ENCODE results near the gene SNX32. TPM values are rescaled to one million over a fixed set of nuclear protein-coding genes. Genes with fewer than 3 reads are reported as not detected.

Gene SNX32
- total and polyA plus RNA-seq, 5 donors = 0.20 to 0.88 (median 0.34) TPM; not detected in 1

- WGBS = 73% methylated on average over 9 of the region's 9 CpGs
- Histone ChIP-seq H3K27me3 (ENCODE audit: control insufficient read depth, insufficient read depth) (no peaks in the 10 kb centered on the region), H3K4me3 (ENCODE audit: low read length) (no peak overlapping the region), H3K27ac (ENCODE audit: low read length) (no peak overlapping the region), H3K9me3 (ENCODE audit: control insufficient read depth, low read length) (no peaks in the 10 kb centered on the region), H3K4me1 (ENCODE audit: control insufficient read depth, insufficient read depth, low read length) (peaks cover 2% of the 10 kb centered on the region)
- intact Hi-C loops (cut with DNase I) = no loop called here
- DNase-seq (peak; percentile 8 to 46 (median 46)), ATAC-seq (no peak)
Measured at GRCh38 chr11:65865550-65866172, 31.9 kb downstream of the SNX32 start.

- peak; percentile 17 to 60 (median 57) for DNase-seq
- no peaks in the 10 kb centered on the region for H3K9me3 ChIP-seq (ENCODE audit: control insufficient read depth, low read length)
- ATAC-seq = no peak
- WGBS = 80% methylated on average over 21 of the region's 21 CpGs
- H3K4me3 ChIP-seq (ENCODE audit: low read length) = no peak overlapping the region
- intact Hi-C loops (cut with DNase I) = no loop called here
- no peaks in the 10 kb centered on the region for H3K27me3 ChIP-seq (ENCODE audit: control insufficient read depth, insufficient read depth)
- H3K27ac ChIP-seq (ENCODE audit: low read length) = no peak overlapping the region
- peaks cover 5% of the 10 kb centered on the region for H3K4me1 ChIP-seq (ENCODE audit: control insufficient read depth, insufficient read depth, low read length)
Measured at GRCh38 chr11:65866509-65867283, 32.9 kb downstream of the SNX32 start.

GRCh38 chr11:65867284-65868071, 33.7 kb downstream of the SNX32 start:
- H3K27me3 ChIP-seq (ENCODE audit: control insufficient read depth, insufficient read depth) = no peaks in the 10 kb centered on the region
- intact Hi-C loops (cut with DNase I) = no loop called here
- H3K4me1 ChIP-seq (ENCODE audit: control insufficient read depth, insufficient read depth, low read length) = peaks cover 5% of the 10 kb centered on the region
- peak; percentile 28 to 78 (median 75) for DNase-seq
- no peak for ATAC-seq
- WGBS = 54% methylated on average over 29 of the region's 29 CpGs
- no peaks in the 10 kb centered on the region for H3K9me3 ChIP-seq (ENCODE audit: control insufficient read depth, low read length)
- no peak overlapping the region for H3K4me3 ChIP-seq (ENCODE audit: low read length)
- H3K27ac ChIP-seq (ENCODE audit: low read length) = no peak overlapping the region

GRCh38 chr11:65868076-65868667, 34.4 kb downstream of the SNX32 start:
- Histone ChIP-seq H3K4me1 (ENCODE audit: control insufficient read depth, insufficient read depth, low read length) (peaks cover 5% of the 10 kb centered on the region), H3K27me3 (ENCODE audit: control insufficient read depth, insufficient read depth) (no peaks in the 10 kb centered on the region), H3K4me3 (ENCODE audit: low read length) (no peak overlapping the region), H3K27ac (ENCODE audit: low read length) (no peak overlapping the region), H3K9me3 (ENCODE audit: control insufficient read depth, low read length) (no peaks in the 10 kb centered on the region)
- DNase-seq (peak; percentile 25 to 66 (median 64)), ATAC-seq (no peak)
- WGBS = 84% methylated on average over 19 of the region's 19 CpGs
- intact Hi-C loops (cut with DNase I) = no loop called here

GRCh38 chr11:65868907-65869306, 35.1 kb downstream of the SNX32 start:
- peak in 1 of 3 donors; percentile 25 for DNase-seq
- Histone ChIP-seq H3K27ac (ENCODE audit: low read length) (no peak overlapping the region), H3K4me3 (ENCODE audit: low read length) (no peak overlapping the region), H3K27me3 (ENCODE audit: control insufficient read depth, insufficient read depth) (no peaks in the 10 kb centered on the region), H3K9me3 (ENCODE audit: control insufficient read depth, low read length) (no peaks in the 10 kb centered on the region), H3K4me1 (ENCODE audit: control insufficient read depth, insufficient read depth, low read length) (peaks cover 5% of the 10 kb centered on the region)
- intact Hi-C loops (cut with DNase I) = no loop called here
- no peak for ATAC-seq
- 95% methylated on average over 3 of the region's 3 CpGs for WGBS

- no peak overlapping the region for H3K27ac ChIP-seq (ENCODE audit: low read length)
- H3K9me3 ChIP-seq (ENCODE audit: control insufficient read depth, low read length) = no peaks in the 10 kb centered on the region
- H3K4me3 ChIP-seq (ENCODE audit: low read length) = no peak overlapping the region
- no peaks in the 10 kb centered on the region for H3K27me3 ChIP-seq (ENCODE audit: control insufficient read depth, insufficient read depth)
- DNase-seq (peak; percentile 18 to 65 (median 50)), ATAC-seq (no peak)
- 82% methylated on average over 24 of the region's 24 CpGs for WGBS
- intact Hi-C loops (cut with DNase I) = no loop called here
- H3K4me1 ChIP-seq (ENCODE audit: control insufficient read depth, insufficient read depth, low read length) = peaks cover 5% of the 10 kb centered on the region
Measured at GRCh38 chr11:65869643-65870306, 36.0 kb downstream of the SNX32 start.

GRCh38 chr11:65870307-65870658, 36.5 kb downstream of the SNX32 start:
- no peak overlapping the region for H3K4me3 ChIP-seq (ENCODE audit: low read length)

GRCh38 chr11:65870706-65871681, 37.2 kb downstream of the SNX32 start:
- WGBS = 55% methylated on average over 24 of the region's 24 CpGs
- peak overlapping the region; percentile 46 for H3K27ac ChIP-seq (ENCODE audit: low read length)
- ATAC-seq = no peak
- intact Hi-C loops (cut with DNase I) = no loop called here
- H3K27me3 ChIP-seq (ENCODE audit: control insufficient read depth, insufficient read depth) = no peaks in the 10 kb centered on the region
- H3K9me3 ChIP-seq (ENCODE audit: control insufficient read depth, low read length) = no peaks in the 10 kb centered on the region
- peak; percentile 47 to 77 (median 75) for DNase-seq
- H3K4me3 ChIP-seq (ENCODE audit: low read length) = no peak overlapping the region
- peaks cover 5% of the 10 kb centered on the region for H3K4me1 ChIP-seq (ENCODE audit: control insufficient read depth, insufficient read depth, low read length)

More at GRCh38 chr11:65870307-65870658, 36.5 kb downstream of the SNX32 start:
- WGBS = 69% methylated on average over 11 of the region's 11 CpGs
- no peaks in the 10 kb centered on the region for H3K9me3 ChIP-seq (ENCODE audit: control insufficient read depth, low read length)
- H3K27ac ChIP-seq (ENCODE audit: low read length) = no peak overlapping the region
- no peaks in the 10 kb centered on the region for H3K27me3 ChIP-seq (ENCODE audit: control insufficient read depth, insufficient read depth)
- ATAC-seq = no peak
- H3K4me1 ChIP-seq (ENCODE audit: control insufficient read depth, insufficient read depth, low read length) = peaks cover 5% of the 10 kb centered on the region
- intact Hi-C loops (cut with DNase I) = no loop called here
- DNase-seq = peak; percentile 17 to 58 (median 42)

- peak overlapping the region; percentile 79 for H3K4me3 ChIP-seq (ENCODE audit: low read length)
- H3K4me1 ChIP-seq (ENCODE audit: control insufficient read depth, insufficient read depth, low read length) = peaks cover 5% of the 10 kb centered on the region
- intact Hi-C loops (cut with DNase I) = no loop called here
- ATAC-seq = peak; percentile 6 to 11
- WGBS = 9% methylated on average over 26 of the region's 26 CpGs
- H3K9me3 ChIP-seq (ENCODE audit: control insufficient read depth, low read length) = no peaks in the 10 kb centered on the region
- H3K27ac ChIP-seq (ENCODE audit: low read length) = peak overlapping the region; percentile 46
- DNase-seq = peak; percentile 38 to 79 (median 77)
- H3K27me3 ChIP-seq (ENCODE audit: control insufficient read depth, insufficient read depth) = no peaks in the 10 kb centered on the region
Measured at GRCh38 chr11:65871811-65872548, 38.2 kb downstream of the SNX32 start.

Data from right cardiac atrium (tissue), 5 donors.